Measurements from ENCODE around the gene RMI1.

- TF ChIP-seq, protein P1, sequence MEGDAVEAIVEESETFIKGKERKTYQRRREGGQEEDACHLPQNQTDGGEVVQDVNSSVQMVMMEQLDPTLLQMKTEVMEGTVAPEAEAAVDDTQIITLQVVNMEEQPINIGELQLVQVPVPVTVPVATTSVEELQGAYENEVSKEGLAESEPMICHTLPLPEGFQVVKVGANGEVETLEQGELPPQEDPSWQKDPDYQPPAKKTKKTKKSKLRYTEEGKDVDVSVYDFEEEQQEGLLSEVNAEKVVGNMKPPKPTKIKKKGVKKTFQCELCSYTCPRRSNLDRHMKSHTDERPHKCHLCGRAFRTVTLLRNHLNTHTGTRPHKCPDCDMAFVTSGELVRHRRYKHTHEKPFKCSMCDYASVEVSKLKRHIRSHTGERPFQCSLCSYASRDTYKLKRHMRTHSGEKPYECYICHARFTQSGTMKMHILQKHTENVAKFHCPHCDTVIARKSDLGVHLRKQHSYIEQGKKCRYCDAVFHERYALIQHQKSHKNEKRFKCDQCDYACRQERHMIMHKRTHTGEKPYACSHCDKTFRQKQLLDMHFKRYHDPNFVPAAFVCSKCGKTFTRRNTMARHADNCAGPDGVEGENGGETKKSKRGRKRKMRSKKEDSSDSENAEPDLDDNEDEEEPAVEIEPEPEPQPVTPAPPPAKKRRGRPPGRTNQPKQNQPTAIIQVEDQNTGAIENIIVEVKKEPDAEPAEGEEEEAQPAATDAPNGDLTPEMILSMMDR (IDR thresholded peaks at IDR 0.05) = no peak
- no peak for TF ChIP-seq POLR2A (IDR thresholded peaks at IDR 0.05)
Measured at GRCh38 chr9:83976372-83976771, 4.2 kb upstream of the RMI1 start.

All from body of pancreas (tissue), 4 donors.